ENCODE data around the gene ABHD2.
A peak's percentile ranks its signal among the peaks of the same experiment; 100 is the strongest.
"Not testable (repeated sequence)": the region's sequence is repeated elsewhere in the genome, so short reads cannot be mapped to it uniquely, and the experiment has no call there.

Gene ABHD2

DNA sequence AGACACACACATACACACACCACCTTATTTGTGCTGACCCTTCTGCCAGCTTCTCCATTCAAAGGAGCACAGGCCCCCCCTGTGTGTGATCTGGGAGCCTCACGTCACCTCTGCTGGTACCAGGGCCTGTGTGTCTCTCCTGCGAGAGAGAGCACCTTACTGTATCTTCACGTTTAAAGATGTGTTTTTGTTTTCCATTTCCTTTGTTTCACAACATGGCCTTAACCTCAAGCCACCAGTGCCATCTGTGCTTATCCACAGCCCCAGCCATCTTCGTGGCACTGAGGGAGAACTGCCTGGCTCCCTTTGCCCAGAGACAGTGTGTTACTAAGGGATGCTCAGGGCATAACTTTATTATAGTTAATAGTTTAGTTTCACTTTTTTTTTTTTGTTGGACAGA lies 52.3 kb downstream of the ABHD2 start:
- DNase-seq, result no peak

DNA sequence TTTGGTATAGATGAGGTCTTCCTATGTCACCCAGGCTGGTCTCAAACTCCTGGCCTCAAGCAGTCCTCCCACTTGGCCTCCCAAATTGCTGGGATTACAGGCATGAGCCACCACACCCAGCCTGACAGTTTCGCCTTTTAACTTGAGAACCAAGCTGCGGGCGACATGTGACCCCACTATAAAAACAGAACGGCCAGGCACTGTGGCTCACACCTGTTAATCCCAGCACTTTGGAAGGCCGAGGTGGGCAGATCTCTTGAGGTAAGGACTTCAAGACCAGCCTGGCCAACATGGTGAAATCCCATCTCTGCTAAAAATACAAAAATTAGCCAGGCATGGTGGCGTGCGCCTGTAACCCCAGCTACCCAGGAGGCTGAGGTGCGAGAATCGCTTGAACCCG lies 52.9 kb downstream of the ABHD2 start:
- DNase-seq, result not testable (repeated sequence)

DNA sequence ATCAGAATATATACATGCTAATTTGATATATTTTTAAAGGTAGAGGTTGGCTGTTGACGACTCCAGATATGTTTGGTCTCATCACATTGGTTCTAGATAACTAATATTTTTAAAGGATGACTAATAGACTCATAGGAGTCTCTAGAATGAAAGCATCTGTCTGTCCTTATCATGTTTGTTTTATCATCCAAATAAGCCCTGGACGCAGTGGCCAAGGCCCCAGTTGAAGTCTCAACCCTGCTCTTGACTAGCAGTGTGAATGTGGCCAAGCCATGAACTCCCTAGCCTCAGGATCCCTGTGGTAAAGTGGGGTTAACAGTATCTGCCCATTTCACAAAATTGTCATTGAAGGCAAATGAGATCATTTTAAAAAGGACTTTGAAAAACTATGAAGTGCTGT lies 53.6 kb downstream of the ABHD2 start:
- no peak for DNase-seq

DNA sequence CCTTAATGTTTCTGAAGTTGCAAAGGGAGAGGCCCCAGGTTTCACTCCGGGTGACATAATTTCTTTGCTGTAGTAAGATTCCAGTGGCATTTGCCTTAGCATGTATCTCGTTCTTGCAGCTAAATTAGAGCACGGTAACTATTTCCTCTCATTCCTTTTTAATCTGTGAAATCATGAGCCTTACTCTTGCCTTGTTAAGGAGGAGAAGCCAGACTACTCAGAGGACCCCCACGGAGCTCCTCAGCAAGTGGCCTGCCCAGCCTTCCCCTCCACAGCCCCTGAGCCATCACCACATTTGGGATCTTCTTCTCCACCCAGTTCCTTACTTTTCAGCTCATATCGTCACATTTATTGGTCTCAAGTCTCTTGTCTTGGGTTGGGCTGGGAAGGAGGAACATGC lies 54.2 kb downstream of the ABHD2 start:
- DNase-seq, result no peak

GRCh38 chr15:89143503-89144162 lies 55.4 kb downstream of the ABHD2 start:
- peak; percentile 3 for DNase-seq

- no peak for DNase-seq
Measured at GRCh38 chr15:89144491-89144890, 56.2 kb downstream of the ABHD2 start.

GRCh38 chr15:89146366-89146765 lies 58.1 kb downstream of the ABHD2 start:
- DNase-seq, result no peak

- DNase-seq, result no peak
Measured at GRCh38 chr15:89148126-89148525, 59.9 kb downstream of the ABHD2 start.

- DNase-seq, result no peak
Measured at GRCh38 chr15:89149501-89150101, 61.3 kb downstream of the ABHD2 start.

- no peak for DNase-seq
Measured at GRCh38 chr15:89150287-89150686, 62.0 kb downstream of the ABHD2 start.

- no peak for DNase-seq
Measured at GRCh38 chr15:89150762-89151664, 62.8 kb downstream of the ABHD2 start.

DNA sequence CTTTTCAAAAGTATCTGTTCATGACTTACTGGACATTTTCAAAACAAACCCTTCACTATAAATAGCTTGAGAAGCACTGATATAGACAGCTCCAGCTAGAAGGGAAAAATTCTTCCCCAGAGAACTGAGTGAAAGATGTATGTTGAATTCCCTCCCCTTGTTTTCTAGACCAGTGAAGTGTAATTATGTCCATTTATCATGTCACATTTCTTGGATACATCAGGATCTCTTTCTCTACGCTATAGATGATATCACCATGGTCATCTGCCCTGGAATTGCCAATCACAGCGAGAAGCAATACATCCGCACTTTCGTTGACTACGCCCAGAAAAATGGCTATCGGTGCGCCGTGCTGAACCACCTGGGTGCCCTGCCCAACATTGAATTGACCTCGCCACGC lies 66.9 kb downstream of the ABHD2 start:
- DNase-seq, result no peak

DNA sequence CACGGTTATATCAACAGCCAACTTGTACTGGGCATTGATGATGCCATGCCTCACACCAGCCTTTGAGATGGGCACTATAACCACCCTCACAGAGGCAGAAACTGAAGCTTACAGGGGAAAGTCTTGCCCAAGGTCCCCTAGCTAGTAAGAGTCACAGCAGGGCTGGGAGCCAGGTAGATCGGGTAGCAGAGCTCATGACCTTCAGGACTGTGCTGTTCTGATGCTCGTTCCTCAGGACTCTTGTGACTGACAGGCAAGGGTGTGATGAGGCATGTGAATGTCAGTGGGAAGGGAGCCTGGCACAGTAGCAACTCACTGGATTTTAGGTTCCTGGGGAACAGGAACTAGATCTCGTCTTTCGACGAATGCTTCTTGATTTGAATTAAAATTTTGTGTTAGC lies 67.4 kb downstream of the ABHD2 start:
- no peak for DNase-seq

GRCh38 chr15:89157061-89157460 lies 68.8 kb downstream of the ABHD2 start:
- no peak for DNase-seq

GRCh38 chr15:89157918-89158564 lies 69.8 kb downstream of the ABHD2 start:
- DNase-seq, result no peak

DNA sequence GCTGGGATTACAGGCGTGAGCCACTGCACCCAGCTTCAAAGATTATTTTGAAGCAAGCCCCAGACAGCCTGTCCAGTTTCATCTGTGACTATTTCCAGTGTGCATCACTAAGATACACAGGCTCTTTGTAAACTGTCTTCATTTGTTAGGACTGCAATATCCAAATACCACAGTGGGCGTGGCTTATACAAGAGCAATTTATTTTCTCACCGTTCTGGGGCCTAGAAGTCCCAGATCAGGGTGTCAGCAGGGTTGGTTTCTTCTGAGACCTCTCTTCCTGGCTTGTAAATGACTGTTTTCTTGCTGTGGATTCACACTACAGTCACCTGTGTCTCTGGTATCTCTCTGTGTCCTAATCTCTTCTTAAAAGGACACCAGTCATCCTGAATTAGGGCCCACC lies 73.4 kb downstream of the ABHD2 start:
- no peak for DNase-seq

DNA sequence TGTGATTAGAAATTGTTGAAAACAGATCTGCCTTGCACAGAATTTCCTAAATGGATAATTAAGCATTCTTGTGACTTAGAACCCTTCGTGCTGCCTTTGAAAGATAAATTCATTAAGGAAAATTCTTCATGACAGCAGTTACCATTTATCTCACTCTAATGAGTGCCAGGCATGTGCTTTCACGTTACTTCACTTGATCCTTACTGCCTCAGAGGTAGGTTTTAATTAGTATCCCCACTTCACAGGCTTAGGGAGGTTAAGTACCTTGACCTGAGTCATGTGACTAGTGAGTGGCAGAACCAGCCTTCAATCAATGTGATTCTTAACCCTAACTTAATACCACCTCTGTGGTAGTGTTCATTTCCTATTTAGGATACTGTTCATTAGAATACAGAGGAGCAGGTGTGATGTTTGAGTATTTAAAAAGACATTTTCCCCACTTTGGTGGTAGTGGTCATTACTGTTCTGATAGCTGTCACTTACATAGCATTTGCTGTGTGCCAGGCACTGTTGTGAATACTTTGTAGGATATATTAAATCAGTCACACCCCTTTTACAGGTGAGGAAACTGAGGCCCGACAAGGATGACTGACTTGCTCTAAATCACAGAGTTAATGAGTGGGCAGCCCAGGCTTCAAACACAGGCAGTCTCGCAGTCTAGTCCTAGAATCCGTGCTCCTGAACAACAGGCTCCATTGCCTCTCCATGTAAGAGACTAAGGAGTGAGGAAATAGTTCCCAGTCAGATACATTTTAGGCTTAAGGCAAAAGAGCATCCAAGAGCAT lies 75.2 kb downstream of the ABHD2 start:
- DNase-seq, result no peak

DNA sequence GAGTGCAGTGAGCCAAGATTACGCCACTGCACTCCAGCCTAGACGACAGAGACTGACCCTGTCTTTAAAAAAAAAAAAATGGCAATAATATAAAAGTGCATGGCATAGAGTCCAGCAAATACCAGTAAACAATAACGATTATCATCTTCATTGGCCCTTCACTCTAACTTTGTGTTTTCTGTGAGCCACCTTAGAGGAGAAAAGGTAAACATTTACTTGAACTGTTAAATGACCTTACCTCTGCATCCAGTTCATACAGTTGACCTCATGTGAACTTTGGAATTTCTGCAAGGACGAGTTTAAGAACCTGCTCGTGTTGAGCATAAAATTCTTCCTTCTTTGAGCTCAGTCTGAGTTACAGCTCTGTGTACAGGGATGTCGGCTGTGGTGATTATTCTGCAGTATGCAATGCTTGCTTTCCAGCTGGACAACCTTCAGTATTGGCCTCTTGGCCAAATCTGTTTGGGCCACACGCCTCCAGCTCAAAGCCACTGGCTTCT lies 76.5 kb downstream of the ABHD2 start:
- DNase-seq, result no peak

DNA sequence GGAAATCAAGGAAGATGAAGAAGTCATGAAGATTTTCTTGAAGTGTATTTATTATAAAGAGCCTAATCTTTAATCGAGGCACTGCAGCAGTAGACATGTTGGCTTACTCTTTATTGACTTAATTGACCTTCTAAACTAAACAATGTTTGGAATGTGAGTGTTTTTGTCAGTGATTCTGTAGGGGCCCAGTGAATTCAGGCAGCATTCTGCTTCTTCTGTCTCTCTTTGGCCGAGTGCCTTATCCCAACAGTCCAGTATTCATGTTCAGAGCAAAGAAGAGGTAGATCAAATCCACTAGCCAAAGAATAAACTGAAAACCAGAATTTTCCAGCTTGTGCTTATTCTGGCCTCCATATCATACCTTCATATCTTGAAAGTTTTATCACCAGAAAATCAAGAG lies 77.4 kb downstream of the ABHD2 start:
- no peak for DNase-seq

- DNase-seq, result no peak
Measured at GRCh38 chr15:89167267-89168176, 79.3 kb downstream of the ABHD2 start.

GRCh38 chr15:89168316-89168833 lies 80.1 kb downstream of the ABHD2 start:
- no peak for DNase-seq
